Nephron (organoid): Measurements from ENCODE around the gene DCPS.

Experiments used
- H3K27ac Mint-ChIP-seq, 3 experiments: 2 replicates each; pipeline ENCODE4 v1.8.0; 2020; ENCODE audit warnings: mixed read lengths in 3 of 3, mild to moderate bottlenecking in 2 of 3, moderate library complexity in 1 of 3
- H3K27me3 Mint-ChIP-seq: 2 replicates; pipeline ENCODE4 v1.8.0; 2021; ENCODE audit warnings: low read depth, mild to moderate bottlenecking, moderate library complexity, mixed read lengths
- H3K36me3 Mint-ChIP-seq: 2 replicates; pipeline ENCODE4 v1.8.0; 2020; ENCODE audit warnings: low read depth, mixed read lengths
- H3K4me1 Mint-ChIP-seq: 2 replicates; pipeline ENCODE4 v1.8.0; 2020; ENCODE audit warnings: mixed read lengths
- H3K4me3 Mint-ChIP-seq, 3 experiments: 2 replicates each; pipeline ENCODE4 v1.8.0; 2020; ENCODE audit warnings: mild to moderate bottlenecking in 3 of 3, mixed read lengths in 3 of 3, moderate library complexity in 2 of 3
- H3K9me3 Mint-ChIP-seq: 2 replicates; pipeline ENCODE4 v1.8.0; 2020; ENCODE audit warnings: mixed read lengths
- TF ChIP-seq, protein P1 (sequence below), 3 experiments: fragments of 200-600 bp; sonication (generic); IDR thresholded peaks; one replicate each; pipeline ENCODE4 v1.5.0; 2021; ENCODE audit warnings: antibody characterized with exemption in 3 of 3; ENCODE audit not compliant: unreplicated experiment in 3 of 3

Gene DCPS

DNA sequence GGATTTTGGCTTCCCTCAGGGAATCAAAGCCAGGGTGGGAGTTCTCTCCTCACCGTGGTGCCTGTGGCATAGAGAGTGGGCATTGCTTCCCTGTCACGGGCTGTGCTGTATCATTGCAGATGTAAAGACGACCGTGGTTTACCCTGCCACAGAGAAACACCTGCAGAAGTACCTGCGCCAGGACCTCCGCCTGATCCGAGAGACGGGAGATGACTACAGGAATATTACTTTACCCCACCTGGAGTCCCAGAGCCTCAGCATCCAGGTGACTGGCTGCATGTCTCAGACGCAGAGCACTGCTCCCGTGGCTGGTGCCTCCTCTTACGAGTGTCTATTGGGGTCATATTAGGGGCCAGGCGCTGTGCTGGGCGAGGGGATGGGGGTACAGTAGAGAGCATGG, 27.4 kb downstream of the DCPS start:
- Mint-ChIP-seq H3K36me3 (peaks cover 17% of the 10 kb centered on the region), H3K9me3 (no peaks in the 10 kb centered on the region), H3K4me1 (peaks cover 29% of the 10 kb centered on the region), H3K27me3 (peaks cover 4% of the 10 kb centered on the region), H3K27ac (no peak overlapping the region), H3K4me3 (no peak overlapping the region)
- TF ChIP-seq, protein P1, sequence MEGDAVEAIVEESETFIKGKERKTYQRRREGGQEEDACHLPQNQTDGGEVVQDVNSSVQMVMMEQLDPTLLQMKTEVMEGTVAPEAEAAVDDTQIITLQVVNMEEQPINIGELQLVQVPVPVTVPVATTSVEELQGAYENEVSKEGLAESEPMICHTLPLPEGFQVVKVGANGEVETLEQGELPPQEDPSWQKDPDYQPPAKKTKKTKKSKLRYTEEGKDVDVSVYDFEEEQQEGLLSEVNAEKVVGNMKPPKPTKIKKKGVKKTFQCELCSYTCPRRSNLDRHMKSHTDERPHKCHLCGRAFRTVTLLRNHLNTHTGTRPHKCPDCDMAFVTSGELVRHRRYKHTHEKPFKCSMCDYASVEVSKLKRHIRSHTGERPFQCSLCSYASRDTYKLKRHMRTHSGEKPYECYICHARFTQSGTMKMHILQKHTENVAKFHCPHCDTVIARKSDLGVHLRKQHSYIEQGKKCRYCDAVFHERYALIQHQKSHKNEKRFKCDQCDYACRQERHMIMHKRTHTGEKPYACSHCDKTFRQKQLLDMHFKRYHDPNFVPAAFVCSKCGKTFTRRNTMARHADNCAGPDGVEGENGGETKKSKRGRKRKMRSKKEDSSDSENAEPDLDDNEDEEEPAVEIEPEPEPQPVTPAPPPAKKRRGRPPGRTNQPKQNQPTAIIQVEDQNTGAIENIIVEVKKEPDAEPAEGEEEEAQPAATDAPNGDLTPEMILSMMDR (IDR thresholded peaks at IDR 0.05; ENCODE audit: unreplicated experiment in 3 of 3), result no peak

DNA sequence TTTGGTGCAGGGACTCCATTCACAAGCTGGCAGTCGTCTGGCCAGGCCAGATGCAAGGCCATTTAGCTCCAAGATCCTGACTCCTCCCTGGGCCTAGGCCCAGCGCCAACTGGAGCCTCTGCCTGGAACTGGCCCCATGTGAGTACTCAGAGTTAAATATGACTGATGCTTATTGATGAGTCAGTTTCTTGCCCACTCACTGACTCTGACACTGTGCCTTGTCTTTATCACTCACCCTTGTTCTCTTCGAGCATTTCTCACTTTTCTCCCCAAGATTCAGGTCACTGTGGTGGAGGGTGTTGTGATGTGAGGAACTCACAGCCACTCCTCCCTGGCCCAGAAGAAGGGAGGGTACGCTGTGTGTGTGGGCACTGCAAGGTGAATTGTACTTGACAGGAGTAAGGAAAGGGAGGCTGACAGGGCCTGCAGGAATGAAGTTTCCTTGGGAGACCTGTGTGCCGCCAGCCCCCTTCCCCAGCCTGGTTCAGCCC, 28.4 kb downstream of the DCPS start:
- Mint-ChIP-seq H3K4me1 (peaks cover 36% of the 10 kb centered on the region), H3K27ac (peak overlapping the region in 1 of 3 experiments; percentile 33), H3K9me3 (no peaks in the 10 kb centered on the region), H3K4me3 (no peak overlapping the region), H3K36me3 (peaks cover 17% of the 10 kb centered on the region), H3K27me3 (peaks cover 4% of the 10 kb centered on the region)
- TF ChIP-seq, protein P1 (IDR thresholded peaks at IDR 0.05; ENCODE audit: unreplicated experiment in 3 of 3), result no peak

DNA sequence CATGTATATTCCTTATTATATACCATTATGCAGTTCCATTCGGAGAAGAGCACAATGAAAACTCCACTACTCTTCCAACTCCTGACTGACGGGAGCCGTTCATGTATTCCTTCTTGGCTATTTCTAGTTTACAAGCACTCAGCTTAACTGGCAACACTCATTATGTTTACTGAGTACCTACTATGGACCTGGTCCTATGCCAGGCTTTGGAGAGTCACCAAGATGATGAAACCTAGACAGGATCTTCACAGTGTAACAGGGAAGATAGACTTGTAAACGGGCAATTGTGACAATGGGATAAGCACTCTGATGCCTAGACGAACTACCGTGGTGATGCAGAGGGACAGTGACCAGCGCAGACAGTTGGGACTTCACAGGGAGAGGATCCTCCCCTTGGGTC, 29.3 kb downstream of the DCPS start:
- no peak overlapping the region for H3K27ac Mint-ChIP-seq
- no peaks in the 10 kb centered on the region for H3K9me3 Mint-ChIP-seq
- TF ChIP-seq, protein P1 (IDR thresholded peaks at IDR 0.05; ENCODE audit: unreplicated experiment in 3 of 3), result no peak
- peaks cover 4% of the 10 kb centered on the region for H3K27me3 Mint-ChIP-seq
- H3K36me3 Mint-ChIP-seq, result peaks cover 17% of the 10 kb centered on the region
- peaks cover 38% of the 10 kb centered on the region for H3K4me1 Mint-ChIP-seq
- no peak overlapping the region for H3K4me3 Mint-ChIP-seq

DNA sequence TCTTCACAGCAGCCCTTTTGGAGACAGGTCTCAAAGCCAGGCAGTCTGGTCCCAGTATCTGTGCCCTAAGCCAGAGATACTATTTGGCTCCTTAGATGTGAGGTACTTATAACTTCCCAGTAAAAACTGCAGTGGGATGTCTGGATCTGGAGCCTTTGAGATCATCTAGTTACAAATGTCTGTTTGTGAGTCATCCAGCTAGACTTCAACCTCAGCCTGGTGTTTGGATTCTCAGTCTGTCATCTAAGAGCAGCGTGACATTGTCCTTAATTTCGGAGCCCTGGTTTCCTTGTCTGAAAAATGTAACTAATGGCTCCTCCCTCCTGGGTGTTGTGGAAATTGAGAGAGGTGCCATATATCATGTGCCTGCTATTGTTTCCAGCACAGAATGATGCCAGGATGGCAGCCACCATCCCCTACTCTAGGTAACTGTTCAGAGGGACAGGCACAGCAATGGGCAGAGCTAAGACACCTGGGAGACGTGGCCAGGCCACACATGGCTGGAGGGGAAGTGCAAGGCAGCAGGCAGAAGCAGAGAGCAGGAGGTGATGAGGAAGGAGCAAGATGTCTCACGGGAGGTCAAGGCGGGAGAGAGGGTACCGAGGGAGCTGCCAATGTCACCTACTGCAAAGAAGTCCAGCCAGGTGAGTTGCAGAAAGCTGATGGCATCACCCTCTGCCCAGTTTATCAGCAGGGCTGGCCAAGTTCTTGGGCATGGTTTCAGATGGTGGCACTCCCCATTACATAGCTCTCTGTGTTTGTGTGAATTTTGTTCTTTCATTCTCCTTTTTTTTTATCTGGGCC, 31.0 kb downstream of the DCPS start:
- Mint-ChIP-seq H3K9me3 (no peaks in the 10 kb centered on the region), H3K27ac (peak overlapping the region in 2 of 3 experiments; percentile 5 to 71), H3K36me3 (peaks cover 17% of the 10 kb centered on the region), H3K4me1 (peaks cover 52% of the 10 kb centered on the region), H3K27me3 (peaks cover 7% of the 10 kb centered on the region), H3K4me3 (no peak overlapping the region)
- TF ChIP-seq, protein P1 (IDR thresholded peaks at IDR 0.05; ENCODE audit: unreplicated experiment in 3 of 3), result no peak

DNA sequence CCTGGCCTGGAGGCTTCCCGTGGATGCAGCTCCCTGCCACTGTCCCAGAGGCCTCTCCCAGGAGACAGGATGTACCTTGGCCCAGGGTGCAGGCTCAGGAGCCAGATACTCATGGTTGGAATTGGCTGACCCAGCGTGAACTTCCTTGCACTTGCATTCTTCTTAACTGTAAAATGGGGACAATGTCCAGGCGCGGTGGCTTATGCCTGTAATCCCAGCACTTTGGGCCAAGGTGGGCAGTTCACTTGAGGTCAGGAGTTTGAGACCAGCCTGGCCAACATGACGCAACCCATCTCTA, 31.6 kb downstream of the DCPS start:
- no peaks in the 10 kb centered on the region for H3K9me3 Mint-ChIP-seq
- peaks cover 7% of the 10 kb centered on the region for H3K27me3 Mint-ChIP-seq
- H3K36me3 Mint-ChIP-seq, result peaks cover 17% of the 10 kb centered on the region
- TF ChIP-seq, protein P1 (IDR thresholded peaks at IDR 0.05; ENCODE audit: unreplicated experiment in 3 of 3), result no peak
- H3K4me3 Mint-ChIP-seq, result no peak overlapping the region
- H3K4me1 Mint-ChIP-seq, result peaks cover 55% of the 10 kb centered on the region
- no peak overlapping the region for H3K27ac Mint-ChIP-seq

DNA sequence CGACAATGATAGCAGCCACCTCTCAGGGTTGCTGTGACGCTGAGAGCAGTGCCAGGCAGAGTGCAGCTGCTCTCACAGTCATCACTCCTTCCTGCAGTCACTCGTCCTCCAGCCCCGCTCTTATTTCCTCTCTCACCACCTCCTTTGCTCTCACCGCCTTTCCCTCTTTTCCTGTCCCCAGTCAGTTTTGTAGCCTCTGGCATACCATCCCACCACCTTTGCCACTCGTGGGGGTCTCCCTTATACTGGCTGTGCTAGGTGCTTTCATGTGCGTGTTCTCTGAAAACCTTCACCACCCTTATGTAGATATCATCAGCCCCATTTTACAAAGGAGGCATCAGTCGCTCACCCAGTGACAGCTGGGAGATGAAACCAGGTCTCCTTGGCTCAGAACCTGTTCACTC, 32.3 kb downstream of the DCPS start:
- H3K27ac Mint-ChIP-seq, result peak overlapping the region; percentile 4 to 47 (median 26)
- peaks cover 8% of the 10 kb centered on the region for H3K27me3 Mint-ChIP-seq
- H3K36me3 Mint-ChIP-seq, result peaks cover 18% of the 10 kb centered on the region
- peaks cover 62% of the 10 kb centered on the region for H3K4me1 Mint-ChIP-seq
- no peak overlapping the region for H3K4me3 Mint-ChIP-seq
- TF ChIP-seq, protein P1 (IDR thresholded peaks at IDR 0.05; ENCODE audit: unreplicated experiment in 3 of 3), result no peak
- H3K9me3 Mint-ChIP-seq, result no peaks in the 10 kb centered on the region
